ENCODE results near the gene PRKD3.

The PRKD3 gene

DNA sequence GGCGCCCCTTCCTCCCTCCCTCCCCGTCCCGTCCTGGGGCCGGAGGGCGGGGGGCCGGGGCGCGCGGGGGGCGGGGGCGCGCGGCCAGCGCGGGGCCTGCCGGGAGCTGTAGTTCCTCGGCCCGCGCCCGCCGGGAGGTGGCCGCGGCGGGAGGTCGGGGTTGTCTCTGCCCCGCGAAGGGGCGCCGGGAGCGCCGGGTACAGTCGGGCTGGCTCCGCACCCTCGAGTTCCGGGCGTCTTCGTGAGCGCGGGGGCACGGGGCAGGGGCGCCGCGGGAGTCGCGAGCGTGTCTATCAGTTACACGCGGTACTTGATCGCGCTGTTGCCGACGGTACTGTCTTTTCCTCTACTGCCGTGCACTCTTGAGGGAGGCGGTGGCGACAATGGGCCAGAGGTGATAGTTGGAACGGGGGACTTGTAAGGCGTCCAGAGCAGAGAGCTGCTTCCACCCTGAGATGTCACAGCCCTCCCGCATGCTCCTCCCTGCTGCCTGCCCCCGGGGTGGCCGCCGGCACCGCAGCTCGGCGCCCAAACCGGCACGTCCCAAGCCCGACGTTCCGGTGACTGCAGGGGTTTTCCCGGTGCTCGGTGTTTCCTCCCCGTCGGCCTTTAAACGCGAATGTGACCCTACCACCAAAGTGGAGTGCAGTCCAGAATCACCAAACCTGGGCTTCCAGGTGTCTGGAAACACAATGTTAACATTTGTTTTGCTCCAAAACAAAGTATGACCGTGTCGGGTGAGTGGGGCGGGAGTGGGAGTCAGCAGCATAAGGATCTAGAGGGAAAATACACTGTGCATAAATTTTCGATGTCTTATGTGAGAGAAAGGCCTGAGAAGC is at the start of gene PRKD3:
TSS of gene PRKD3 (minus strand) at position 48 of the 839 bp plus-strand sequence. CDS start 8,309 bp downstream, outside the sequence.
- DNase-seq: peak; percentile 34

- no peak for DNase-seq
Measured at GRCh38 chr2:37372000-37372399, 47.4 kb upstream of the PRKD3 start.

DNA sequence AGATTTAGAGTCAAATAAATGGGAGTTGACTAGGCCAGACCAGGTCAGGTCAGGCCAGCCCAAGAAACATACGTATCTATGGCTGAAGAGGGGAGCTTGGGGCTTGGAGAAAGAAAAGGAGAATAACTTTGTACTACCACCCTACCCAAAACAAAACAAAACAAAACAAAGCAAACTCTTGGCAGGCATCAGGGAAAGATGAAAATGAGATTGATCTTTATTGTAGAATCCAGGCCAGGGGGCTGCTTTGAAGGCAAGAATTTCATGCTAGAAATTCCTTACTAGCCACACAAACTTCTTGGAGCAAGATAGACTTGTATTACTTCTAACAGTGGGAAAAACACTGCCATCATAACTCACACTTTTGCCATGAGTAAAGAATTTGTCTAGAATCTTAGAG is 46.0 kb upstream of the PRKD3 start:
- DNase-seq: no peak

- DNase-seq: no peak
Measured at GRCh38 chr2:37367984-37368383, 43.4 kb upstream of the PRKD3 start.

- no peak for DNase-seq
Measured at GRCh38 chr2:37367310-37367709, 42.7 kb upstream of the PRKD3 start.

DNA sequence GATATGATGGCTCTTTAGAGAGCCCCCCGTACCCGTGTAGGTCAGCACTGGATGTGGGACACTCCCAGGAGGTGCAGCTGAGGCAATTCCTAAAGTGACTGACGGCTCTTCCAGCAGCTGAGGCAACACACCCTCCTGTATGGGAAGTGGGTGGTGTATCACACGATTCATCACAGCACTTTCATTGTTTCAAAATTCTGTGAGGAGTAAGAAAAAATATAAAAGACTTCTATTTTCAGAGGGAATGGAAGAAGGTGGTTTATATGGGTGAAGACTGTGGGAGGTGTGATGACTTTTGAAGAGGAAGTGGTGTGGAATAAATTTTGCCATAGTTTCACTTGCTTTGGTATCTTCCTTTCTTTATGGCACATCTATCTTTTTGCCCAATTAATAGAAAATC is 42.1 kb upstream of the PRKD3 start:
- no peak for DNase-seq

GRCh38 chr2:37365669-37366068 is 41.0 kb upstream of the PRKD3 start:
- peak; percentile 55 for DNase-seq

DNA sequence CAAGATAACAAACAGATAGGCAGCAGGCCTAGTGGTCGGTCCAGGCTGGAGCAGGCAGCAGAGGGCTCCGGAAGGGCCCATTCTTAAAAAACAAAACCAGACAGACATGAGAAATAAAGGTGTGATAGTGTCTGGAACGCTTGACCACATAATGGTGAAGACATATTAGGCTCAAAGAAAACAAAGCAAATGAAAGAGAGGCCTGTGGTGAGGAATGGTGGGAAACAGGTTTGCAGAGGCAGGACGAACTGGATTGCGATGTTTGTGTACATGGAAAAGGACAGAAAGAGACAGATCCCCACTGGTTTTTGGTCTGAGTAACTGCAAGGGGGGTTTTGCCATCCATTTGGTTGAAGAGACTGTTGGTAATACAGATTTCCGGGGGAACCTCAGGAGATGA is 39.7 kb upstream of the PRKD3 start:
- DNase-seq: no peak

DNA sequence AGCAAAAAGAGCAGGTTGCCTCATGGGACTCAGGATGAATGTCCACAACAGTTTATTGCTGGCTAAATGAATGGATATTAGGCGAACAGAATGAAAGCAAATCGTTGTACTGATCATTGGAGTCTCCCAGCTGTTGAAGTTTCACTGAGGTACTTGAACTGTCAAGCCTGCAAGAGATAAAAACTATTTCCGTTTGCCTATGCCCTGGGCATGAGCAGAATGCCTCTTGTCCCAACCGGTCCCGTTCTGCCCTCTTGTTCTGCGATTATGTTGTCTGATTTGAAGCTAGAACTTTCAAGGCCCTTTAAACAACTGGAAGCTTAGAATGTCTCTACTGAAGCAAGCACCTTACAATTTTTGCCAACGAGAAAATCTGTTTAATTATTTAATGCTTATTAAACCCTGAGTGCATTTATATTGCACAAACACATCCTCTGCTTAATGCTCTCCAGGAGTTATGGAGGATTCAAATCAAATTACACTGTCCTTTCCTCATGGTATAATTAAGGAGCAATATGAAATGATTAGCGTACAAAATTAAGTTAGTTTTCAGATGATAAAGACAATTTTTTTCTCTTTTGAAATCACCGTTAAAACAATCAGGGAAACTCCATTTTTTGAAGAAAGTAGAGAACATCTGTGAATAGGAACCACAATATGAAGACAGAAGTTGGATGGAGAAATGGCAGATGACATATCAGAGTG is 37.5 kb upstream of the PRKD3 start:
- DNase-seq: no peak

- no peak for DNase-seq
Measured at GRCh38 chr2:37361216-37361815, 36.7 kb upstream of the PRKD3 start.

GRCh38 chr2:37358466-37358865 is 33.8 kb upstream of the PRKD3 start:
- DNase-seq: no peak

DNA sequence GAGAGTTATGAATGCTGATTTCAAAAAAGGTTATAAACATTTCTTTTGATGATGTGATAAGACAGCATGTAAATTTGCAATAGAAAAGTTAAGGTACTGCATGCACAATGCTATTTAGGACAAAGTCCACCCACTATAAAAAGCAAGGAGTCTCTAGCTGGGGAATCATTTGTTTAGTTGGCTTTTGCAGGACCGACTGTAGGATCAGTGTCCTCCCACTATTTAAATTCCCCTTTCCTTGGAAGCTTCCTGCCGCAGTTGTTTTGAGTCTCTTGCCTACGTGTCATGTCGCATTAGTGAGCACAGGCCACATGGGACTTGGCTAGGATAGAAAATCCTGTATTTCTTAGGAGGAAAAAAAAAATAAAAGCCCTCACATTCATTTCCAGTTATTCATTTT is 32.9 kb upstream of the PRKD3 start:
- no peak for DNase-seq

DNA sequence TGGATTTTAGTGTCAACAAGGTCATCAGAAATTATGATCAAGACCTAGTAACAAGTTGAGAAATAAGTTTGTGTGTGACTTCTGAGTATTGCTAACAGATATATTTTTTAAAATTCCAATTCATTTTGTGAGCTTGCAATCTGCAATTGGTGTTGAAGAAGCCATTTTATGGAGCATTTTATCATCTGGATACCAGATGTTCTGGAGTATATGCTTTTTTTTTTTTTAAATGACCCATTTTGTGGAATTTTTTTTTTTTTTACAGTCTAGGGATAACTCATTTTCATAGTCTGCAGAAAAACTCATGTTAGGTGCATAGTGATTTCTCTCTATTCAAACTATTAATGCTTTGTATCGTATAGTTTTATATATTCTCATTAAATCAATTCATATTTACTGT is 32.4 kb upstream of the PRKD3 start:
- no peak for DNase-seq

GRCh38 chr2:37356299-37356698 is 31.7 kb upstream of the PRKD3 start:
- DNase-seq: no peak

DNA sequence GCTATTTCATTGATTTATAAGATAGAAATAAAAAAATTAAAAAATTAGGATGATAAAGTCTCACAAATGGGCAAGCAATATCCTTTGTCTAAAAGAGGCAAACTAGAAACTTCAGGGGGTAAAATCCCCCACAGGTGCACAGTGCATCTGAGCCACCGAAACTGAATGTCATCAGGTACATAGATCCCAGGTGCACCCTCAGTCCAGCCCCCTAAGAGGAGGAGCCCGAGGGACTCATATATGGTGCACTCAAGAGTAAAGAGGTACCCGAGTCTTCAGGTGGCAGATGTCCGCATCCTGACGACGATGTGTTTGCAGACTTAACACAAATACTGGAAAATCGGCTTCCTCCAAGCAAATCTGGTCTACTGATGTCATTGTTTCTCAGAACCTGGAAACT is 31.1 kb upstream of the PRKD3 start:
- DNase-seq: no peak

GRCh38 chr2:37354531-37354930 is 29.9 kb upstream of the PRKD3 start:
- DNase-seq: no peak

- DNase-seq: no peak
Measured at GRCh38 chr2:37350034-37350433, 25.4 kb upstream of the PRKD3 start.

- DNase-seq: no peak
Measured at GRCh38 chr2:37349231-37349860, 24.7 kb upstream of the PRKD3 start.

GRCh38 chr2:37348155-37348554 is 23.5 kb upstream of the PRKD3 start:
- DNase-seq: no peak

DNA sequence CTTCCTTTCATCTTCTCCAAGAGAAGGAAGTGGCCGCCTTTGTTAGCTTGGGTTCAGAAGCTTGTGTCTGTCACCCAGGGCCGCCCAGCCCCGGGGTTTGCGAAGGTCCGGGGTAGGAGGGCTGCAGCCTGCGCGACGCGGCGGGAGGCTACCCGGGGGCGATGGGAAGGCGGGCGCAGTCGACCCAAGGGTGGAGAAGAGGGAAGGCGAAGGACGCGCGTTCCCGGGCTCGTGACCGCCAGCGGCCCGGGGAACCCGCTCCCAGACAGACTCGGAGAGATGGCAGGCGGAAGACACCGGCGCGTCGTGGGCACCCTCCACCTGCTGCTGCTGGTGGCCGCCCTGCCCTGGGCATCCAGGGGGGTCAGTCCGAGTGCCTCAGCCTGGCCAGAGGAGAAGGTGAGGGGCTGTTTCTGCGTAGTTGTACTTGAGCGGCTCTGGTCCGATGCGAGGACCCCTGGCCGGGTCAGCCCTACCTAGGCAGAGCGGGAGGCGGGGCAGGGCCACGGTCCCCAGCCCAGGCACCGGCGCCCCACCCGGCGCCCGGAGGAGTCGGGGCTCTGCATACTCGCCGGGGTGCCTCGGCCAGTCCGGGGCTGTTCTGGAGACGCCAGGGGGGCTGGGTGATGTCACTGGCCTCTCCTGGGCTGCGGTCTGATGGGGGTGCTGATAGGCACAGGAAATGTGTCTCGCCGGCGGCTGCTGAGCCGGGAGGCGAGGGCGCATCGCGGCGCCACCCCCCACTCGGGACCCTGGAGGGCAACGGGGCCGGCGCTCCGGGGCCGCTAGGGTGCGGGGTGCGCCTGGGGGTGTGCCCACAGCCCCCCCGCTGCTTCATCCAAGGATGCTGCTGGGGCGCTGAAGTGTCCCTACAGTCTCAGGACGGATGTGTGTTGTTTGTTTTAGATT is 20.1 kb upstream of the PRKD3 start, which contains the start of gene QPCT:
TSS of gene QPCT (plus strand) at position 178 of the 909 bp plus-strand sequence. CDS start at position 280, 102 bp downstream.
- DNase-seq: peak; percentile 35

DNA sequence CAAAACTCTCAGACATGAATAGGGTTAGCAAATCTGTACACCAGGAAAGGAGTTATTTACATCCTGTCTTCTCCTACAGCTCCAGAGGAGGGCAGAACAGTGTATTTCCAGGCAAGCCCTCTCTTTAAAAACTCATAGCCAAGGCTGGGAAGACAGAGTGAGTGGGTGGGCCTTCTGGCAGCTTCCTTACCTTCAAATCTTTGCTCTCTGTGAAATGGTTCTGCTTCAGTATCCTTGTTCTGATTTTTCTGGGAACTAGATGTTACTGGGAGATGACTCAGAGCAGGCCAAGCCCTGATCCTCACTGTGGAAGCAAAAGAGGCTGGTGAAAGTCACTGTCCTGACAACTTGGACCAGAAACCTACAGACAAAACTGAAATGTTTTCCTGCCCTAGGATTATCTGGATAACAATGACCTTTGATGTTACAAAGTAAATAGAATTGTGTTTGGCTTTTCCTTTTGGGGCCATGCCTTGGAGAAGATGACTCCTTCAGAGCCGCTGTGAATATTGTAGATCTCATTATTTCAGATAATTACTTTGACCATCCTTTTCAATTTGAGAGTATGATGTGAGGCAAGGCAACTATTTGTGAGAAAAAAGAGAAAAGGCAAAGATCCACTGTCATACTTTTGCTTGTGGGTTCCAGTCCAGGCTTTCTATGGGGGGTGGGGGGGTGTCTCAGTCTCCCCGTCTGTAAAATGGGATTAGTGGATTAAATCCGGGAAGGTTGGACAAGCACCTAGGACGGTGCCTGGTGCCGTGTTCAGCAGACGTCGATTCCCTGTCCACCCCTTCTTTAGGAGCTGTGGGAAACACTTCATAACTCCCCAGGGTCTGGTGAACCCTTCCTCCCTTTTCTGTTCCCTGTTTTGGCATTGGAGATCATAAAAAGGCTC is 19.2 kb upstream of the PRKD3 start:
- DNase-seq: no peak

Measured in activated CD4-positive, alpha-beta T cell treated with anti-CD3 and anti-CD28 coated beads, Interleukin-2, Interleukin-6, amounts not matched to agents 100 ng/mL and 50 ng/mL, durations not matched to agents 16 hours and 8 hours (primary cell).